ENCODE results near the gene PDGFC. TPM values are rescaled to one million over a fixed set of nuclear protein-coding genes. Genes with fewer than 3 reads are reported as not detected.

The PDGFC gene
- total RNA-seq, 1 experiment from 2014 or later, result 9.8 TPM

- no TSS peak for BruUV-seq (replicated peaks)
- no peak overlapping the region for H3K4me3 ChIP-seq (replicated peaks in 1 of 2; ENCODE audit: low read depth in 1 of 2, low read length in 2 of 2)
- ATAC-seq (peak; percentile 50), DNase-seq (ENCODE audit: low read depth, low spot score) (no peak)
- CTCF ChIA-PET, result interaction anchor here (0.7 to 1.2 kb wide), 2 partner anchors 10 kb away, joined by 3 to 4 read pairs; no protein-coding TSS in a partner anchor
- H3K27me3 ChIP-seq (ENCODE audit: insufficient read depth, low read length), result no peaks in the 10 kb centered on the region
- H3K36me3 ChIP-seq (ENCODE audit: control insufficient read depth in 1 of 2, insufficient read depth in 2 of 2, low read length in 2 of 2), result no peaks in the 10 kb centered on the region
- H3K9me2 ChIP-seq (ENCODE audit: insufficient read depth), result no peaks in the 10 kb centered on the region
- no peak overlapping the region for H3K9ac ChIP-seq (ENCODE audit: low read length)
- H3K4me2 ChIP-seq (ENCODE audit: low read length), result no peak overlapping the region; the same call in 1 of the 2 replicates
- intact Hi-C loops (cut with micrococcal nuclease), result no loop called here
- H2AFZ ChIP-seq (ENCODE audit: low read depth, low read length, poor library complexity, severe bottlenecking), result no peak overlapping the region
- H3K4me1 ChIP-seq (ENCODE audit: control insufficient read depth in 1 of 2, insufficient read depth in 2 of 2, low read length in 2 of 2), result 0 out of 4 replicates have a peak, but pooled peaks cover 0 to 3% of the 10 kb centered on the region in 2 experiments
- H3K79me2 ChIP-seq (ENCODE audit: insufficient read depth, low read length), result no peaks in the 10 kb centered on the region
- H3K9me3 ChIP-seq (ENCODE audit: control insufficient read depth in 1 of 2, insufficient read depth in 1 of 2, low read depth in 1 of 2, low read length in 2 of 2), result no peaks in the 10 kb centered on the region
- no peak overlapping the region for H3K27ac ChIP-seq (ENCODE audit: low read depth, low read length)
- TF ChIP-seq SIN3A (IDR thresholded peaks at IDR 0.05; ENCODE audit: low read depth) (no peak), POLR2A (IDR thresholded peaks at IDR 0.05; ENCODE audit: borderline replicate concordance, extremely low read depth, insufficient read depth, insufficient read length) (no peak), POLR2AphosphoS5 (IDR thresholded peaks at IDR 0.05; ENCODE audit: low read depth, low read length) (no peak), SRF (IDR thresholded peaks at IDR 0.05; ENCODE audit: low read depth) (no peak), EZH2phosphoT487 (IDR thresholded peaks at IDR 0.05; ENCODE audit: borderline replicate concordance) (no peak), RAD21 (IDR thresholded peaks at IDR 0.05; ENCODE audit: low read depth) (no peak), JUND (IDR thresholded peaks at IDR 0.05) (no peak)
- TF ChIP-seq, protein P1, sequence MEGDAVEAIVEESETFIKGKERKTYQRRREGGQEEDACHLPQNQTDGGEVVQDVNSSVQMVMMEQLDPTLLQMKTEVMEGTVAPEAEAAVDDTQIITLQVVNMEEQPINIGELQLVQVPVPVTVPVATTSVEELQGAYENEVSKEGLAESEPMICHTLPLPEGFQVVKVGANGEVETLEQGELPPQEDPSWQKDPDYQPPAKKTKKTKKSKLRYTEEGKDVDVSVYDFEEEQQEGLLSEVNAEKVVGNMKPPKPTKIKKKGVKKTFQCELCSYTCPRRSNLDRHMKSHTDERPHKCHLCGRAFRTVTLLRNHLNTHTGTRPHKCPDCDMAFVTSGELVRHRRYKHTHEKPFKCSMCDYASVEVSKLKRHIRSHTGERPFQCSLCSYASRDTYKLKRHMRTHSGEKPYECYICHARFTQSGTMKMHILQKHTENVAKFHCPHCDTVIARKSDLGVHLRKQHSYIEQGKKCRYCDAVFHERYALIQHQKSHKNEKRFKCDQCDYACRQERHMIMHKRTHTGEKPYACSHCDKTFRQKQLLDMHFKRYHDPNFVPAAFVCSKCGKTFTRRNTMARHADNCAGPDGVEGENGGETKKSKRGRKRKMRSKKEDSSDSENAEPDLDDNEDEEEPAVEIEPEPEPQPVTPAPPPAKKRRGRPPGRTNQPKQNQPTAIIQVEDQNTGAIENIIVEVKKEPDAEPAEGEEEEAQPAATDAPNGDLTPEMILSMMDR (IDR thresholded peaks at IDR 0.05 in 2 of 3, conservative IDR thresholded peaks at IDR 0.05 in 1 of 3; ENCODE audit: borderline replicate concordance in 1 of 3, insufficient read depth in 1 of 3, low read depth in 2 of 3, low read length in 2 of 3), result no peak
- TF ChIP-seq, protein P2, sequence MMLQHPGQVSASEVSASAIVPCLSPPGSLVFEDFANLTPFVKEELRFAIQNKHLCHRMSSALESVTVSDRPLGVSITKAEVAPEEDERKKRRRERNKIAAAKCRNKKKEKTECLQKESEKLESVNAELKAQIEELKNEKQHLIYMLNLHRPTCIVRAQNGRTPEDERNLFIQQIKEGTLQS (IDR thresholded peaks at IDR 0.05), result no peak
- no peaks in the 10 kb centered on the region for H4K20me1 ChIP-seq (ENCODE audit: insufficient read depth)
- POLR2A ChIA-PET, result no interaction called here
- RAD21 ChIA-PET (ENCODE audit: low non-redundant PET in 1 of 2, low total read pairs in 2 of 2, uncharacterized antibody in 2 of 2, unreplicated experiment in 2 of 2), result no interaction called here
Measured at GRCh38 chr4:156790866-156791265, 180.7 kb downstream of the PDGFC start.

GRCh38 chr4:156788782-156789181 lies 182.8 kb downstream of the PDGFC start:
- 0 out of 4 replicates have a peak, but pooled peaks cover 0 to 3% of the 10 kb centered on the region in 2 experiments for H3K4me1 ChIP-seq (ENCODE audit: control insufficient read depth in 1 of 2, insufficient read depth in 2 of 2, low read length in 2 of 2)
- no peaks in the 10 kb centered on the region for H3K36me3 ChIP-seq (ENCODE audit: control insufficient read depth in 1 of 2, insufficient read depth in 2 of 2, low read length in 2 of 2)
- intact Hi-C loops (cut with micrococcal nuclease), result no loop called here
- H3K27me3 ChIP-seq (ENCODE audit: insufficient read depth, low read length), result no peaks in the 10 kb centered on the region
- no peak for DNase-seq (ENCODE audit: low read depth, low spot score)
- no peak overlapping the region for H3K9ac ChIP-seq (ENCODE audit: low read length)
- POLR2A ChIA-PET, result no interaction called here
- H3K4me2 ChIP-seq (ENCODE audit: low read length), result no peak overlapping the region
- RAD21 ChIA-PET (ENCODE audit: low non-redundant PET in 1 of 2, low total read pairs in 2 of 2, uncharacterized antibody in 2 of 2, unreplicated experiment in 2 of 2), result no interaction called here
- ATAC-seq, result no peak
- H3K9me3 ChIP-seq (ENCODE audit: control insufficient read depth in 1 of 2, insufficient read depth in 1 of 2, low read depth in 1 of 2, low read length in 2 of 2), result no peaks in the 10 kb centered on the region
- CTCF ChIA-PET, result no interaction called here
- H4K20me1 ChIP-seq (ENCODE audit: insufficient read depth), result no peaks in the 10 kb centered on the region
- no peak overlapping the region for H3K4me3 ChIP-seq (replicated peaks in 1 of 2; ENCODE audit: low read depth in 1 of 2, low read length in 2 of 2)
- no peaks in the 10 kb centered on the region for H3K9me2 ChIP-seq (ENCODE audit: insufficient read depth)
- no TSS peak for BruUV-seq (replicated peaks)
- no peaks in the 10 kb centered on the region for H3K79me2 ChIP-seq (ENCODE audit: insufficient read depth, low read length)
- no peak overlapping the region for H2AFZ ChIP-seq (ENCODE audit: low read depth, low read length, poor library complexity, severe bottlenecking)
- H3K27ac ChIP-seq (ENCODE audit: low read depth, low read length), result no peak overlapping the region
- no peak for TF ChIP-seq EZH2phosphoT487 (IDR thresholded peaks at IDR 0.05; ENCODE audit: borderline replicate concordance)
- no peak for TF ChIP-seq EZH2 (IDR thresholded peaks at IDR 0.05)
- no peak for TF ChIP-seq RAD21 (IDR thresholded peaks at IDR 0.05; ENCODE audit: low read depth)
- TF ChIP-seq, protein P3, sequence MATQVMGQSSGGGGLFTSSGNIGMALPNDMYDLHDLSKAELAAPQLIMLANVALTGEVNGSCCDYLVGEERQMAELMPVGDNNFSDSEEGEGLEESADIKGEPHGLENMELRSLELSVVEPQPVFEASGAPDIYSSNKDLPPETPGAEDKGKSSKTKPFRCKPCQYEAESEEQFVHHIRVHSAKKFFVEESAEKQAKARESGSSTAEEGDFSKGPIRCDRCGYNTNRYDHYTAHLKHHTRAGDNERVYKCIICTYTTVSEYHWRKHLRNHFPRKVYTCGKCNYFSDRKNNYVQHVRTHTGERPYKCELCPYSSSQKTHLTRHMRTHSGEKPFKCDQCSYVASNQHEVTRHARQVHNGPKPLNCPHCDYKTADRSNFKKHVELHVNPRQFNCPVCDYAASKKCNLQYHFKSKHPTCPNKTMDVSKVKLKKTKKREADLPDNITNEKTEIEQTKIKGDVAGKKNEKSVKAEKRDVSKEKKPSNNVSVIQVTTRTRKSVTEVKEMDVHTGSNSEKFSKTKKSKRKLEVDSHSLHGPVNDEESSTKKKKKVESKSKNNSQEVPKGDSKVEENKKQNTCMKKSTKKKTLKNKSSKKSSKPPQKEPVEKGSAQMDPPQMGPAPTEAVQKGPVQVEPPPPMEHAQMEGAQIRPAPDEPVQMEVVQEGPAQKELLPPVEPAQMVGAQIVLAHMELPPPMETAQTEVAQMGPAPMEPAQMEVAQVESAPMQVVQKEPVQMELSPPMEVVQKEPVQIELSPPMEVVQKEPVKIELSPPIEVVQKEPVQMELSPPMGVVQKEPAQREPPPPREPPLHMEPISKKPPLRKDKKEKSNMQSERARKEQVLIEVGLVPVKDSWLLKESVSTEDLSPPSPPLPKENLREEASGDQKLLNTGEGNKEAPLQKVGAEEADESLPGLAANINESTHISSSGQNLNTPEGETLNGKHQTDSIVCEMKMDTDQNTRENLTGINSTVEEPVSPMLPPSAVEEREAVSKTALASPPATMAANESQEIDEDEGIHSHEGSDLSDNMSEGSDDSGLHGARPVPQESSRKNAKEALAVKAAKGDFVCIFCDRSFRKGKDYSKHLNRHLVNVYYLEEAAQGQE (IDR thresholded peaks at IDR 0.05; ENCODE audit: low read depth), result no peak
- TF ChIP-seq, protein P2 (IDR thresholded peaks at IDR 0.05), result no peak
- no peak for TF ChIP-seq TCF7L2 (IDR thresholded peaks at IDR 0.05; ENCODE audit: borderline replicate concordance, extremely low read depth, insufficient read depth, insufficient read length)
